Kidney capillary endothelial cell (primary cell): ENCODE measurements around the gene INAFM2.
A peak's percentile ranks its signal among the peaks of the same experiment; 100 is the strongest.

Experiments
- DNase-seq: peaks from one replicate; pipeline ENCODE4 v3.0.0-alpha.2; 2018; ENCODE audit warnings: low spot score

The INAFM2 gene

DNA sequence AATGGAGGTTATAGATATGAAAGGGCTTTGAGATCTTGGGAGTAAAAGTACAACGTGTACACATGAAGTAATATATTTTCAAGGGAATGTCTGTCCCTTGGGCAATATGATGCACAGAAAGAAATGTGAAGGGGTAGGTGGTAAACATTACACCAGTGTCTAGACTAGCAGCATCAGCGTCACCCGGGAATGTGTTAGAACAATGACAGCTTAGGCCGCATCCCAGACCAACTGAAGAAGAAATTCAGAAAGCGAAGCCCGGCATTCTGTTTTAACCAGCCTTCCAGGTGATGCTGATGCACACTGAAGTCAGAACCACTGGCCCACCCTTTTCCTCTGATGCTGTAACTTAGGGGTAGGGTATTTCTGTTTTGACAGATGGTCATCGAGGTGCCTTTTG lies 6.3 kb downstream of the INAFM2 start:
- no peak for DNase-seq

GRCh38 chr15:40330368-40330836 lies 6.9 kb downstream of the INAFM2 start:
- DNase-seq: no peak

- no peak for DNase-seq
These were observed 7.5 kb downstream of the INAFM2 start for GRCh38 chr15:40331026-40331425.

DNA sequence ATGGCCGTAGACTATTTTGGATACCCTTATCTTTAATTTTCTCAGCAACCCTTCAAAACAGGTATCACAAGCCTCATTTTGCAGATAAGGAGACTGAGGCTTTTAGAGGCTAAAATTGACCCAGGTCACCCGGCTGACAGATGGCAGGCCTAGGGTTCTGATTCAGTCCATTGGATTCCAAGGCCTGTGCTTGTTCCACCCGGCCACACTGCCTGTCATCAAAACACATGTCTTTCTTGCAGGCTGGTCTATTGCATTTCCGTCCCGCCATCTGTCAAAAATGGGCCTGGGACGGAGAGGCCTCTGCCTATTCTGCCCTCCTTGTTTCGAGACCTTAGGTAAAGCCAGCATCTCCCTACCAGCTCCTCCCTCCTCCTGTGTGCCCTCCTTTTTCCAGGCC lies 8.1 kb downstream of the INAFM2 start:
- no peak for DNase-seq

GRCh38 chr15:40332113-40332781 lies 8.8 kb downstream of the INAFM2 start:
- DNase-seq: no peak

DNA sequence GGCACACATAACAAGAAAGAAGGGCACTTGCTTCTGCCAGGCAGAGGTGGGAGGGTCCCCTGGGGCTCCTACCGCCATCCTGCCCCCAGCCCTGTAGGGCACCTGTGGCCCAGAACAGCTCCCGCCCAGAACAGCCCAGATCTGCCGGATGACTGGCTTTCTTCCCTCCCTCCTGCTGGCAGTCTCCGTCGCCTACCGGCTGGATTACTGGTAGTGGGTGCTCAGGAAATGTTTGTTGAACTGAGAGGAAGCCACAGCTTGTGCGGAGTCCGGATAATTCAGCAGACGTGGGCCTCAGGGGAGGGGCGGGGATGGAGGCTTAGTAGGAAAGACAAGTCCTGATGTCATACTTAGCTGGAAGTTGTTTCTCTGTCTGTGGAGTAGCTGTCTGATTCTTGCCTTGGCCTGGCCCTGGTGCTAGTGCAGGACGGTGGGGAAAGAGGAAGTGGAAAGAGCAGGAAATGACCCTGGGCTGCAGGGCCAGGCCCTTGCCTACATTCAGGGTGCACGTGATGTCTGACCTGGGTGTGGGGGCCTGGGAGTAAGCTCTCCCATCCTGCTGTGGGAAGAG lies 10.5 kb downstream of the INAFM2 start:
- DNase-seq: peak; percentile 87

DNA sequence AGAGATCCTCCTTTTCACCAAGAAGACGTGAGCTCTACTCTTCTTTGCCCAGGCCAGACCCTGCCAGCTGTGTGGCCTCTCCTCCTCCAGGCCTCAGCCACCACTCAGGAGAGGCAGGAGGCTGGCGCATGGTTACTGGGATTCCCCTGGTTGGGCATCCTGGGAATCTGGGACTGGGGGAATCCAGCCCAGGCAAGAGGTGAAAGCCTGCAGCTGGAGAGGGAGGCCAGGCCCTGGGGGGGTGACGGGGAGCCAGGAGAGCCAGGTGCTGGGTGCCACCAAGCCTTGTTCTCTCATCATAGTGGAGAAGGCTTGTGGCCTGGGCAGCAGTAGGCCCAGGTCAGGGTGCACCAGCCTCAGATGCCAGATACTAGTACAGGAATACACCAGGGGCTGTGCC lies 11.0 kb downstream of the INAFM2 start:
- no peak for DNase-seq

DNA sequence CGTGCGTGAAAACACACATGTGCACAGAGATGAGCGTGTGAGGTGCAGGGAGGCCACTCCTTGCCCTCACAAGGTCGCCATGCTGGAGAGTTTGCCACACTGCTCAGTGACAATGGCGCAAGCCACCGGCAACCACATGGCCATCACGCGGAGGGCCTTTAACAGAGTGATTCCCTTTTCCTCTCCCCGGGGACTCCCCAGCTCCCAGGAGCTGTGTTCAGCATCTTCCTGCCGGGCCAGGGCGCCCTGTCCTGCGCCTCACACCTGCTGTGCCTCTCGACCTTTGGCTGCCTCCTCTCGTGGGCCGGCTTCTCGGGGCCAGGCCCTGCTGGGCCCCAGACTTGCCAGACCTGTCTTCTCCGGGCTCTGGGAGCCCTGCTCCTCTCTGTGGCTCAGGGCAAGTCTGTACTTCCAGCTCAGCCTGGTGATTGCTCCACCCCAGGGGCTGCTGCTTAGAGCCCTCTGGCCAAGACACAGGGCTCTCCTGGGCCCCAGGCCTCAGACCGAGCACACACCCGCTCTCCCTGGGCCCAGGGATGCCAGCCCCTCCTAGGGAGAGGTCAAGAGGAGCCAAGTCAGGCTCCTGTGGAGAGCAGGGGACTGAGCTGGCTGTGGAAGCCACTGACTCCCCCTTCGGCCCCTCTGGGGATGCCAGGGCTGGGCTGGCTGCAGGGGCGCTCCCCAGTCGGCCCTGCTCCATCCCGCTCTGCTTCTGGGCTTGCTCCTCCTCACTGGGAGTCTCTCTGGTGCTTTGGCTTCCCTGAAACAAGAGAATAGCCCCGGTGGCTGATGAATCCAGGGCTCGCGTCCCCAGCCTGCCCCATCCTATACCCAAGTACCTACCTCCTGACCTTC lies 11.7 kb downstream of the INAFM2 start:
- no peak for DNase-seq

GRCh38 chr15:40335938-40336743 lies 12.6 kb downstream of the INAFM2 start:
- no peak for DNase-seq

GRCh38 chr15:40336744-40337122 lies 13.2 kb downstream of the INAFM2 start:
- no peak for DNase-seq

DNA sequence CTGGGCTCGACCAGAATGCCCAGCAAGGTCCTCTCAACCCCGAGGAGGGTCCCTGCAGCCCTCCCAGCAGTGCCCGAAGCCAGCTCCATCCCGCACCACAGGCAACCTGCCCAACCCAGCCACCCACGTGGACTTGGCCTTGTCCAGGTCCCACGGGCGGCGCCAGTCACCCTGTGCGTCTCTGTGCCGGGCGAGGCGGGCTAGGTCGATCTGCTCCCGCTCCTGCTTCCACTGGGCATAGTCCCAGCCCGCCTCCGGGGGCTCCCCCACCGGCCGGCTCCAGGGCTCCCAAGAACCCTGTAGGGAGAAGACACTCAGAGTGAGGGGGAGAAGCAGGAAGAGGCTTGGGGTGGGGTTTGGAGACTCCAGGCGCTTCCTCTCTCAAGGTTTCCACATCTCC lies 14.1 kb downstream of the INAFM2 start:
- DNase-seq: no peak

DNA sequence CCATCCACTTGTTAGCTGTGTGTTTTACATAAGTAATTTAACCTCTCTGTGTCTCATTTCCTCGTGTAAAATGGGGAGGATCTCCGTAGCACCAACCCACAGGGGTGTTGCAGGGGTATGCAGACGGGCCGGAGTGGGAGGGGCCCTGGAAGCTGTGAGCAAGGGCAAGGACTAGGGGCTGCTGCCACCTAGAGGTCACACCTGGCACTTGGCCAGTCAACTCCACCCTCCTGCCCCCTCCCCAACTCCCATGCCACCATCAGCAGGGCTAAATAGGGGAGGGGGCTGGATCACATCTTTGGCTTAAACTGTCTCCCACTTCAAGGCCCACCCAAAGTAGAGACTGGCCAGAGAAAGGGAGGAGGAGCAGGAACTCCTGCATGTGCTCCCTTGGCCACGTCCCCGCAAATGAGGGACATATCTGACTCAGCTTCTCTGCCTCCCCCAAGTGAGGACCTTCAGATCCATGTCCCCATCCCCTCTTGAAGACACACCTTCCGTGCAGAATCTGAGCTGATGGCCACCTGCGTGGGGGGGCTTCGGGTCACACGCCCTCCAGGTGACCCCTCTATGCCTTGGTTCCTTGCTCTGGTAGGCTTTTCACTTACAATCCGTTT lies 14.7 kb downstream of the INAFM2 start:
- DNase-seq: peak; percentile 82

DNA sequence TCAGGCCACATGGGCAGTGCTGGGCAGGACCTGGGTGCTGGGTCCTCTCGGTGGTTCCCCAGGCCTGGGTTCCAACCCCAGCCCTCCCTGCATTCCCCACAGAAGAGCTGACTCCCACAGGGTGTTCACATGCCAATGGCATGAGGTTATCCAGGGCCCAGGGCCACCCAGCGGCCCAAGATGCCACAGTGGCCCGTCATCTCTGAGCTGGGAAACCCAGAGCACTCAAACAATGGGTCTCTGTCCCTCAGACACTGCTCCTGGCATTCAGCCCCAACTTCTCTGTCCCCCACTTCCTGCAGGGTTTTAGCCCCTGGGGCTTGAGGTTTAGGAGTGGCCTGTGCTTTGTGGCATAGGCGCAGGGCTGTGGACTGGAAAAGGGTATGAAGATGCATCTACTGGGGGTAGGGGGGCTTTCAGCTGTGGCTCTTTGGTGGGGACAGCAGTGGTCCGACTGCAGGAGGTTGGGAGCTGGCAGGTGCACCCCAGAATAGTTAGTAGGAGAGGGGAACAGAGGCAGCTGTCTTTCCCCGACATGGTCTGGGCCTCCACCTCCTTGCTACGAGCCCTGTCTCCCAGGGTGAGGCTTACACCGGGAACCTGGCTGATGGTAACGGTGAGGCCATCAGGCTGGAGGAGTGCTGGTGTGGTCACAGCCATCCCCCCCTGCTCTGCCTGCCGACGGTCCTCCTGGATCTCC lies 15.6 kb downstream of the INAFM2 start:
- DNase-seq: peak; percentile 36

GRCh38 chr15:40339621-40339945 lies 16.1 kb downstream of the INAFM2 start:
- DNase-seq: no peak

DNA sequence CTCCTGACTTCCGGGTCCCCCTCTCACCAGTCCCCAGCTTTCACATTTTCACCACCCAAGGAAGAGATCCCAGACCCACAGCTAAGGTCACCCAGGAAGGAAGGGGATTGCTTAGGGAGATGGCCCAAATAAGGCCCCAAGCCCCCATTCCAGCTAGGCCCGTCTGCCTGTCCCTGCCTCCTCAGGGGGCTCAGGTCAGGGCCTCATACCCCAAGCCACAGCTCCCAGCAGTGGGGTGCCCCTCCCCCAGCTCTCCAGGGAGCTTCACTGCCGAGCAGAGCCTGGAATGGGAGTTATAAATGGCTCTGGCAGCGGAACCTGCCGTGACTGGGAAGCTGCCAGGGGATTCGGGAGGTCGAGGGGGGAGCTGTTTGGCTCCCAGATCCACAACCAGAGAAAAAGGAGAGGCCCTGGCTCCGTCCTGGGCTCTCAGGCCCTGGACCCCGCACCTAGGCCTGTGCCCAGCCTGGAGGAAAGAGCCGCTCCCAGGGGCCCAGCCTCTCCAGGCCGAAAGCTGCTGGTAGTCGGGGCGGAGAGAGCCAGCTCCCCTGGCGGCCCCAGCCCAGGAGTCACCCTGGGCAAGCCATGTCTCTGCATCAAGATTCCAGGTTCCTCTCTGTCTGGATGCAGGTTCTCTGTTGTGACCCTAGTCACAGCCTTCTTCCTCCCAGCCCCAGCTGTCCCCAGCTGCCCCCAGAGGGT lies 16.7 kb downstream of the INAFM2 start:
- DNase-seq: no peak

GRCh38 chr15:40340740-40341400 lies 17.4 kb downstream of the INAFM2 start, which contains the start of gene CCDC9B:
TSS of gene CCDC9B (minus strand) at chr15:40340939. CDS start at chr15:40340819, 120 bp downstream.
- DNase-seq: peak; percentile 79

GRCh38 chr15:40342416-40343320 lies 19.2 kb downstream of the INAFM2 start:
- DNase-seq: peak; percentile 59

- peak; percentile 98 for DNase-seq
These were observed 20.0 kb downstream of the INAFM2 start for GRCh38 chr15:40343512-40343911.

DNA sequence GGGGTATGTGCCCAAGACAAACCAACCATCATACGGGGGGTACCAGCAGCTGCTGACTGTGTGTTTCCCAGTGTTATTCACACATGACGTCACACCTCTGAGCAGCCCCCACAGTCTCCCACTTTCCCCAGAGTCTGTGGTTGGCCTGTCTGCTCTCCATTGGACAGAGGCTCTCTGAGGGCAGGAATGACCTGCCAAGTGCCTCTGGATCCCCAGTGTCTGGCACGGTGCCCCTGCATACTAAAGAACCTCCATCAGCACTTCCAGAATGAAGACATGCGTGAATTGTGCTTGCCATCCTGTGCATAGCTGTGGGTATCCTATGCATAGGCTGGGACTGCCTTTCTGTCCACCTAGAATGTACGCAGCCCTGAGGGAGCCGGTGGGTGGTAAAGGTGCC lies 20.7 kb downstream of the INAFM2 start:
- no peak for DNase-seq
